ENCODE measurements around the gene DLGAP1. TPM values are rescaled to one million over a fixed set of nuclear protein-coding genes. Genes with fewer than 3 reads are reported as not detected.

Gene DLGAP1
- total and polyA plus RNA-seq, 2 of the 8 experiments (the other 6 are each of a cell fraction or from before 2014, with no cell fraction given), result 11.8 to 16.9 TPM

- no peak for TF ChIP-seq HDAC6 (IDR thresholded peaks at IDR 0.05; ENCODE audit: low read depth, low read length)
These were observed 251.3 kb downstream of the DLGAP1 start (continued) for GRCh38 chr18:4203568-4204437.
